NCI-H2171 (cell line): ENCODE results near the gene EMP1.
"Not testable (repeated sequence)": the region's sequence is repeated elsewhere in the genome, so short reads cannot be mapped to it uniquely, and the experiment has no call there.

ENCODE experiments used
- DNase-seq: peaks from one replicate; lab custom pipeline; 2025; lab: John Stamatoyannopoulos, UW

Gene EMP1

DNA sequence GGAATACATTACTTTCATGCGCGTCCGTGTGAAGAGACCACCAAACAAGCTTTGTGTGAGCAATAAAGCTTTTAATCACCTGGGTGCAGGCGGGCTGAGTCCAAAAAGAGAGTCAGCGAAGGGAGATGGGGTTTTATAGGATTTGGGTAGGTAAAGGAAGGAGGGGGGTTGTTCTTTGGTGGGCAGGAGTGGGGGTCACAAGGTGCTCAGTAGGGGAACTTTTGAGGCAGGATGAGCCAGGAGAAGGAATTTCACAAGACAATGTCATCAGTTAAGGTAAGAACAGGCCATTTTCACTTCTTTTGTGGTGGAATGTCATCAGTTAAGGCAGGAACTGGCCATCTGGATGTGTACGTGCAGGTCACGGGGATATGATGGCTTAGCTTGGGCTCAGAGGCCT lies 63.1 kb downstream of the EMP1 start:
- DNase-seq: not testable (repeated sequence)

GRCh38 chr12:13267826-13268225 lies 71.3 kb downstream of the EMP1 start:
- not testable (repeated sequence) for DNase-seq

GRCh38 chr12:13268581-13268980 lies 72.1 kb downstream of the EMP1 start:
- DNase-seq: no peak
